Testis (tissue), 2 donors: Measurements from ENCODE around the gene TTC39A.

Experiments used
- POLR2A ChIP-seq: fragments of 450-650 bp; IDR thresholded peaks from one replicate; pipeline ENCODE4 v1.6.1; 2017; ENCODE audit warnings: antibody characterized with exemption, mild to moderate bottlenecking, moderate library complexity
- TF ChIP-seq, protein P1 (sequence below), 3 experiments: fragments of 450-650 bp in 2 of 3; fragments of 200-600 bp in 1 of 3; sonication (generic) in 1 of 3; IDR thresholded peaks; one replicate each; pipeline ENCODE4 v1.5.1; 2016 to 2019; ENCODE audit warnings: antibody characterized with exemption in 3 of 3, mild to moderate bottlenecking in 2 of 3, moderate library complexity in 1 of 3

DNA sequence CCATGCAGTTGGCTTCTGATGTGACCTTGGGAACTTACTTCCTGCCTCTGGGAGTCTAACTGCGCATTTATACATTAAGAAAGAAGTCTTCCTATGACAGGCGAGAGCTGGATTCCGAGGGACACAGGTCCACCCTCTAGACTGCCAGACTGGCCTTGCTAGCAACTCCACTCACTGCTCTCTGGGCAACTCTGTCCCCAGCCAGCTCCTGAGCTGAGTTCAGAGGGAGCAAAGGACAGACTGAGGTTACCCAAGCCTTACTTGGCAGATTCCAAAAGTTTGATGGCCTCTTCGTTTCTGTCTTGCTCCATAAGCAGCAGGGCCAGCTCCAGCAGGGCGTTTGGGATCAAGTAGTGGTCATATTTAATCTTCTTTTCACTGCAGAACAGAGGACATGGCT is 41.8 kb downstream of the TTC39A start:
- no peak for TF ChIP-seq POLR2A
- TF ChIP-seq, protein P1, sequence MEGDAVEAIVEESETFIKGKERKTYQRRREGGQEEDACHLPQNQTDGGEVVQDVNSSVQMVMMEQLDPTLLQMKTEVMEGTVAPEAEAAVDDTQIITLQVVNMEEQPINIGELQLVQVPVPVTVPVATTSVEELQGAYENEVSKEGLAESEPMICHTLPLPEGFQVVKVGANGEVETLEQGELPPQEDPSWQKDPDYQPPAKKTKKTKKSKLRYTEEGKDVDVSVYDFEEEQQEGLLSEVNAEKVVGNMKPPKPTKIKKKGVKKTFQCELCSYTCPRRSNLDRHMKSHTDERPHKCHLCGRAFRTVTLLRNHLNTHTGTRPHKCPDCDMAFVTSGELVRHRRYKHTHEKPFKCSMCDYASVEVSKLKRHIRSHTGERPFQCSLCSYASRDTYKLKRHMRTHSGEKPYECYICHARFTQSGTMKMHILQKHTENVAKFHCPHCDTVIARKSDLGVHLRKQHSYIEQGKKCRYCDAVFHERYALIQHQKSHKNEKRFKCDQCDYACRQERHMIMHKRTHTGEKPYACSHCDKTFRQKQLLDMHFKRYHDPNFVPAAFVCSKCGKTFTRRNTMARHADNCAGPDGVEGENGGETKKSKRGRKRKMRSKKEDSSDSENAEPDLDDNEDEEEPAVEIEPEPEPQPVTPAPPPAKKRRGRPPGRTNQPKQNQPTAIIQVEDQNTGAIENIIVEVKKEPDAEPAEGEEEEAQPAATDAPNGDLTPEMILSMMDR (IDR thresholded peaks at IDR 0.05), result no peak
